NCI-H748 (cell line): ENCODE measurements around the gene ITGA11.
A peak's percentile ranks its signal among the peaks of the same experiment; 100 is the strongest.

Source experiments
- DNase-seq: peaks from one replicate; lab custom pipeline; 2025; ENCODE audit not compliant: unreplicated experiment; lab: John Stamatoyannopoulos, UW

ITGA11 gene

DNA sequence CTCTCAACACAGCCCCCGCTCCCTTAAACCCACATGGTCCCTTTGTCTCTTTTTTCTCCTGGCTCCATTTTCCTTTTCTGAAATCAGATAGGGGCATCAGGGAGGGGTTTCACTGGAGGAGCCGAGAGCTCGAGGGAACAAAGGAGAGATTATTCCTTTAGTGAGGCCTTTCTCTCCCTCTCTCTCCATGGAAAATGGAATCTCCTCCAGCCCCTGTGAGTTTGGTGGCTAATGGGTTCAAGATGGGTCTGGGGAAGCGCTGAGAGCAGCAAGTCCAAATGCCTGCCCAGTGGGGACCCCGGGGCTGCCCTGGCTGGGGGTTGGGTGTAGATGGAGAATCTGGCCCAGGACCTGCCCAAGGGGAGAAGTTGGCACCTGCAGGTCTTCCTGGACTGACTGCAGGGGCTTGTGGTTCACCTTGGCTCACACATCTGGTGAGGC lies 56.8 kb downstream of the ITGA11 start:
- DNase-seq: no peak

DNA sequence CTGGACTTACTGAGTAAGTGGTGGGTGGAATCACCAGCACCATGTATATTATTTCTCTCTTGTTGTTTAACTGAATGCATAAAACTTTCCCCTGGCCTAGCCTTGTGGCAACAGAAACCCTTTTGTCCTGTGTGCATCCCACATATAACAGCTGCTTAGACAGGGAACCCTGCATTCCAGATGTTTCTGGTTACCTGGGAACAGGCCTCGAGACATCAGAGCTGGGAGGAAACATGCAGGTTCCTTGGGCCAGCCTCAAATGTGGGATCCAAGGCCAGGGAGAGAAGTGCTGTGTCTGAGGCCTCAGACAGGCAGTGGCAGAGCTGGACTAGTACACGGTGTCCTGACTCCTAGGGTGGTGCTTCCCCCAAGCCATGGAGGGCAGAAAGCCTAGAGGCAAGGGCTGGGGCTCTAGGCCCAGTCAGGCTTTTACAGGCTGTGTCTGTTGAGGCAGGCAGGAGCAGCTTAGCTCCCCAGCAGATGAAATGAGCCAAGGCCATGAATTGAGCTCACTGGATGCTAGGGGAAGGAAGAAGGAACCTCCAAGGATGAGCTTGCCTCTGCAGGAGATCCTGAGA lies 57.7 kb downstream of the ITGA11 start:
- no peak for DNase-seq

DNA sequence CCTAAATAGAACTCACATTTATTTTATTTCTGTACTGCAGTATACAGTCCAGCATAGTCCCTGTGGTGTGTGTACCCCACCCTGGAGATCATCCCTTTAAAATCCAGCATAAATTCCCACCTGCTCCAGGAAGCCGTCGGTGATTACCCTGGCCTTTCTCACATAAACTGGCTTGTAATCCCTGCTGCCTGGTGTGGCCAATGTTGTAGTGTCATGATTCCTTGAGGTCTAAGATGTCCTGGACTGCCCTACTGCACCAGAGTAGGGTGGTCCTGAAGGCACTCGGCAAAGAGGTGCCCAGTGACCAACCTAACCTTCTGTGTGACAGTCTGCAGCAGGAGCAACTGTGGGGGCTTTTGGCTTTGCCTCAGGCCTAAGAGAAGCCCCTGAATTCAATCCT lies 58.9 kb downstream of the ITGA11 start:
- no peak for DNase-seq

DNA sequence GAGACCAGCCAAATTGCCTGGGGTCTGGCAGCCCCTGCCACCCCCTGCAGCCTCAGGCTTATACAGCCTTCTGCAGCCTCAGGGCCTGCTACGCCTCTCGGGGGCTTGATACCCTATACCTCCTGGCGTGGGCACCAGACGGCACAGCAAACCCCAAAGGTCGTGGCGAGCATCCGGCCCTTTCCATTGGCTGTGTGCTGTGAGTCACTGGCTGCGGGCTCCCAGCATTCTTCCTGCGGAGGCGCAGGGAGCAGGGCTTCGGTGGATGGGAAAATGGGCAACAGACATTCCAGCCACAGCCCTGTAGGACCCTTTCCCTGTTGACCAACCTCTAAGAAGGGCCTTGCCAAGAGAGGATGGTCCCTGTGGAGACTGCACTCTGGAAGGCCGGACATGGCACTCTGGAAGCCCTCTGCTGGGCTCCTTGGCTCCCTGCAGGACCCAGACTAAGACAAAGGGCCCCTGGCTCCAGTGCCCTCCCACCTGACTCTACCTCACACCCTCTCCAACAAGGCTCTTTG lies 59.6 kb downstream of the ITGA11 start:
- peak; percentile 2 for DNase-seq

DNA sequence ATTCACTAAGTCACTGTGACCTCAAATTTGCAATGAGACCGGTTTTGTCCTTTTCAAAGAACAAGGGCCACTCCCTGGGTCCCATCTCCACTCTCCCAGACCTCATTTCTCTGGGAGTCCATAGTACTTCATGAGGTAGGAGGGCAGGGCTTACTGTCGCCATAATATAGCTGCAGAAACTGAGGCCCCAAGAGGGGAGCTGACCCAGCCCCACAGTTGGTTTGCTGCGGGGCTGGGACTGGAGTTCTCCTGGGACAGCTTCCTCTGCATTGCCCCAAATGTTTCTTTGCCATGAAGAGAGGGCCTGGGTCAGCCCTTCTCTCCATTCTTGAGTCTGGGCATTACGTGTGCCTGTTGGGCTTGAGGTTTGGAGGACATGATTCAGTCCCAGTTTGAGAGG lies 60.1 kb downstream of the ITGA11 start:
- DNase-seq: no peak

DNA sequence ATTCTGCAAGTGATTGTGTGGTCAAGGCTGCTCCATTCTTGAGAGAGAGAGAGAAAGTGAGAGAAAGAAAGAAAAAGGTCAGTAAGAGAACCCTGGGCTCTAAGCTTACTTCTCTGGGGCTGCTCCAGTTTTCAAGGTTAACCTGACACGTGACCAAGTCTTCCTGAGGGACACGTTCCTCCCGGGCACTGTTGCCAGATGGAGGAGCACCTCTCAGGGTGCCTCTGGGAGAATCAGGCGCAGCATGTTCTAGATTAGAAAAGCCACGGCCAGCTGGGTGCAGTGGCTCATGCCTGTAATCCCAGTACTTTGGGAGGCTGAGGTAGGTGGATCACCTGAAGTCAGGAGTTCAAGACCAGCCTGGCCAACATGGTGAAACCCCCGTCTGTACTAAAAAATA lies 60.8 kb downstream of the ITGA11 start:
- DNase-seq: no peak

DNA sequence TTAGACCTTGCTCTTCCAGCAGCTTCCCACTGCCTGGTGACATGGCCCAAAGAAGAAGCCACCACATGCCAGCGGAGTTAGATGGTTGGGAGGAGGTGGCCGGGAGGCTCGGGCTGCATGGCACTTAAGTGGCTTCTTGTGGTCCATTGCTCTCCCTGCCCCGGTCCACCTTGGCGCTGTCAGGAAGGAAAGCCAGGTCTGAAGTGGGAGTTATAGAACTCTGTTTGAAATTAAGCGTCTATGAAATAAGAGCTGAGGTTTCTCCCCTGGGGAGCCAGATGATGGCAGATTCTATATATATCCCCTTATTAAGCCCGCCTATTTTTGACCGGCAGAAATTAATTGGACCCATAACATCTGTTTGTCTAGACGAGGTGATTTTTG lies 61.2 kb downstream of the ITGA11 start:
- DNase-seq: no peak

DNA sequence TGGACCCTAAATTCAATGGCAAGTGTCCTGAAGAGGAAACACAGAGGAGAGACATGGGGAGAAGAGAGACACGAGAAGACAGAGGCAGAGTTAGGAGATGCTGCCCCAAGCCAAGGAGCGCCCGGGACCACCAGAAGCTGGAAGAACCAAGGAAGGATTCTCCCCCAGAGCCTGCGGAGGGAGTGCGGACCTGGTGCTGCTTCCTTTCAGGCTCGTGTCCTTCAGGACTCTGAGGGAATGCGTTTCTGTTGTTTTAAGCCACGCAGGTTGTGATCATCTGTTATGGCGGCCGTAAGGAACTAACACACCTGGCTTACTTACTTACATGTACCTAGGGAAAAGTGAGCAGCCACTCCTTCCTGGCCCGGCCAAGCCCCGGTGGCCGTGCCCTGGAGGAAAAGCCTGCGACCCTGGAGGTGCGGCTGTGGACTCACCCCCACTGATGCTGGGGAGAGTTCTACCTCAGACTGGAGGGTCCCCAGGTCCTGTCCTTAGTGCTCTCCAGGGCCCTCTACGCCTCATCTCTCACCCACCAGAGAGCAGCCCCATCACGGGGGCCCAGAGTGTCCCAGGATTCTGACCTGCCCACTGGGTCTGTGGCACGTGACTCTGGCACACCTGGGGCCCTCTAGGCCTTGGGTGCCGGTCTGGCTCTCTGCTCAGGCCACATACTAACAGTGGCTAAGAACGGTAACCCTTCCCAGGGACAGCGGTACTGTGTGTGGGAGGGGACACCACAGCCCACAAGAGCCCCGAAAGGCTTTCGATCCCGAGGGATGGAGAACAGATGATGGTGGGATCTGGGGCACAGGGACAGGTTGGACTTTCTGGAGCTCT lies 61.8 kb downstream of the ITGA11 start:
- no peak for DNase-seq

DNA sequence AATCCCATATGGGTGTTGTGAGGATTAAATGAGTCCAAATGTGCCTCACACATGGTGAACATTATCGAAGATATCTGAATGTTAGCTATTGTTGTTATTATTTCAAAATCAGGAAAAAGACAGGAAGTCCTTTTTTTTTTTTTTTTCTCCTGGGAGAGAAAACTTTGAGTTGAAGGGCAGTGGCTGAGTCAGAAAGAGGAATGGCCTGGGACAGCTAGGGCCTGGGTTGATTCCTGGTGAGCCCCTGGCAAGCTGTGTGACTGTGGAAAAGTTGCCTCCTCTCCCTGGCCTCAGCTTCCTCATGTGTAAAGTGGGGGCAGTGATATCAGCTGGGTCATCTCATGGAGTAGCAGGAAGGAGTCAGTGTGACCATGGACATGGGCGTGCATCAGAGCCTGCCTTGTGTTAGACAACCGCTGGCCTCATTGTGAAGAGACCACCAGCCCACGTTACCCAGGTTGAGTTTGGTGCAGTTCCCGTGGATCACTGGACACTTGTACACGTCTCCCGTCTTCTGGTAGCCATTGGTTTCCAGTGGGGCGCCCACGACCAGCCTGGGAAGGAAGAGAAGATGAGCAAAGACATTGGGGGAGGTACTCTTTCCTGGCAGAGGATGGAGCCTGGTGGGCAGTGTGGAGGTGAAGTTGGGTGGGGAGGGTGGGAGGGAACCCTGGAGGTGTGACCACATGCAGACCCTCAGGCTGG lies 63.1 kb downstream of the ITGA11 start:
- DNase-seq: no peak

DNA sequence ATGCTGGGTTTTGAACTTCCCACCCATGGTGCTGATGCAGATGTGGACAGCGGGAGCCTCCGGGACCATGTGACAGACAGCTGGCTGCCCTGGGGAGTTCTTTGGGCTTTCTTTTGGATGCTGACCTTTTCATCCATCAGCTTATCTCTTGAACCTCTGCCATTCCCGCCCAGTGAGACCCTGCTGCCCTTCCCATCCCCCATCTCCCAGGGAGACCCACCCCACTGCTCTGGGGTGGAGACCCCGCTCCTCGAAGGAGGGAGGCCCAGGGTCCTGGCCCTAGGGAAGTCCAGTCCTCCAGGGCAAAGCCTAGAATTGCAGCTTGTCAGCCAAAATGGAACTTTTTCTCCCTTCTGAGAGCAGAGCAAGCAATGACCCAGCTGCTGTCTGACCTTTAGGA lies 64.0 kb downstream of the ITGA11 start:
- no peak for DNase-seq

DNA sequence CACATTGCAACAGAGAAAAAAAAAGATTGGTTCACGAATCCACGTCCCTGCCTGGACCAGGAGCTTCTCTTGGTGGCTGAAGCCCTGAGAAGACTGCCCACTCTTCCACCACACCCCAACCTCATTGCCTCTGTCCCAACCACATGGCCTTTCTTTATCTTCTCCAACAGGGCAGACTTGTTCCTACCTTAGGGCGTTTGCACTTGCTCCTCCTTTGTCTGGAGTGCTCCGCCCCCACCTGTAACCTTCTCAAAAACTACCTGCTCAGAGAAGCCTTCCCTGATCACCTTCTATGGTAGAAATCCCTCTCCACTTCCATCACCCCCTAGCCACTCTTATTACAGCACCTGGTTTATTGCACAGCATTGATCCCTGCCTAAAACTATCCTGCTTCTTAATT lies 64.7 kb downstream of the ITGA11 start:
- DNase-seq: no peak

DNA sequence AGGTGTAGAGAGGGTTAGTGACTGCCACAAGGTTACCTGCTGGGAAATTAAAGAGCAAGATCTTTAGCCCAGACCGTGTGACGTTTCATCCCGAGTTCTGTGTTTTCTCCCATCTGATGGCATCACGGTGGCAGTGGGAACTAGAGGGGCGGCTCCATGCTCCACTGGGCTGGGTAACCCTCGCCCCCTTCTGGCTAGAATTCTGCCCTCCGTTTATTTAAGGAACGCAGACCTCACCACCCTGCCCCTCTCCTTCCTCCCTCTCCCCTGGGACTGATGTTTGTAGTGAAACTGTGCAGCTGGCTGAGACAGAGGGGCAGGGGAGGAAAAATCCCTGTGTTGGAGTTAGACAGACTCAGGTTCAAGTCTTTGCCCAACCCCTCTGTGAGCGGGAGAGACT lies 65.6 kb downstream of the ITGA11 start:
- no peak for DNase-seq

DNA sequence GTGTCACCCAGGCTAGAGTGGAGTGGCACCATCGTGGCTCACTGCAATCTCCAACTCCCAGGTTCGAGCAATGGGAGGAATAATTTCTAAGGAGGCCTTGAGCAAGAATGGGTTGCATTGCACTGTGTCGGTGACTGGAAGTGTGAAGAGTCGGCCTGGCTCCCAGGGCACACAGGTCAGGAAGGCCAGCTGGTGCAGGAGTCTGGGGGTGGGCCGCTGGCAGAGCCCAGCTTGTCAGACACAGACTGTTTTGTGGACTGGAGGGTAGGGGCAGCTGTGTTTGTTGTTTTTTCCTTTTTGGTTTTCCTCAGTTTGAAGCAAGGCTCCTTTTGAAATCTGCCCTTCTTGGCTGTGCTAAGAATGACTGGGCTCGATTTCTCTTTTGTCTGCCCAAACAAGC lies 66.2 kb downstream of the ITGA11 start:
- DNase-seq: no peak

DNA sequence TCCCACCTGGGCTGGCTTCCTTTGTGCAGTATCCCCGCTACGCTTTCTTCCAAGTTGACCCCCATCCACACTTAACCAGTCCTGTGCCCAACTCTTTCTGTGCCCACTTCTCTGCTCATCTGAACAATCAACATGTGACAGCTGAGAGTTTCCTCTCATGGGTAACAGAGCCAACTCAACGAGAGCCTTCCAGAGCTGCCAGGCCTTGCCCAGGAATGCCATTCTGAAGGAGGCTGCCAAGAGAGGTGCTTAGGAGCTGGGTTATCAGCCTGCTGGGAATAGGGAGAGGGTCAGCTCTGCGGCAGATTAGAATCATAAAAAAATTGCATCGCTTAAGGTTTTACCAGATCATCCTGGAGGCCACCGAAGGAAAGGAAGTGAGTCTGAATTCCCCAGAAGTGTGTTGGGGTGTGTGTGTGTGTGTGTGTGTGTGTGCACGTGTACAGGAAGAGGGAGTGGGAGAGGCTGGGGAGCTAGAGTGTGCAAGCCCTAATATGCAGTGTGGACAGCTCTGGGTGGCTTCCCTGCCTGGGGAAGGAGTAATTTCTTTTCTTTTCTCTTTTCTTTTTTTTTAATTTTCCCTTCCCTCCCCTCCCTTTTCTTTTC lies 66.7 kb downstream of the ITGA11 start:
- no peak for DNase-seq

DNA sequence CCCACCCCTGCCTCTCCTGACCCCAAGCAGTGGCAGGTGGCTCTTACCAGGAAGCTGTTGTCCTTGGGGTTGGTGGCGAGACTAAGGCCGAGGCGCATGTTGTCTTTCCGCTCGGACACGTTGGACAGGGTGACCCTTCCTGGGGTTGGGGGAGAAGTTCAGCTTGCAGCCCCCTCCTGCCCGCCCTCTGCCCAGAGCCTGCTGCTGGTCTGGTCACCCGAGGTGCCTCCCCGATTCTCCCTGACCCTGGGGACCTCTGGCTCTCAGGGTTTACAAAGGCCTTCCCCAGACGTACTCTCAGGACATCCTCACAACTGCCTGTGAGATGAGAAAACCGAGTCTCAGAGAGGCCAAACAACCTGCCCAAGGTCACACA lies 67.3 kb downstream of the ITGA11 start:
- DNase-seq: no peak

DNA sequence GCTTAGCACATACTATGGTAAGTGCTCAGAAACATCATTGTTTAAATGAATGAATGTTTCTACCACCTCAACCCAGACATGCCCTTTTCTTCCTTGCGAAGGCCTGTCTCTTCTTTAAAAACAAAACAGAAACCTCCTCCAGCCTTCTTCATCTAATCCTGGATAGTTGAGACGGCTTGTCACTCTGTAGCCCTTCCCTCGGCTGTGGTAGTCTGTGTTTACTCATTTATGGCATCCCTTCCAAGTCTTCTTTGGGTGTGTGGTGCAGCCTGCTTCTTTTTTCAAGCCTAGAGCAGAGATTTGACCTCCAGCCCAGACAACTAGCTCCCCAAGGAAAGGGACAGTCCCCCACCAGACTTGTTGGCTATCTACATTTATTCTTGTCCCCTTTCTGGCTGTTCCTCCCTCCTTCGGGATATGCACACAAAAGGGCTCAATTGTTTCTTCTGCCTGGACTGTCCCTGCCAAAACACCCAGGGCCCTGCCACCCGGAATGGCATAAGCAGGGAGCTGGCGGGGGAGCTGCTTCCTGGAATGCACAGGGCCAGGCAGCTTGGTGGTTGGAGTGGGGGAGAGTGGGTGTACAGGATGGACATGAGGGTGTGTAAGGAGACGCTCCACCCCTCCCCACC lies 67.8 kb downstream of the ITGA11 start:
- no peak for DNase-seq

DNA sequence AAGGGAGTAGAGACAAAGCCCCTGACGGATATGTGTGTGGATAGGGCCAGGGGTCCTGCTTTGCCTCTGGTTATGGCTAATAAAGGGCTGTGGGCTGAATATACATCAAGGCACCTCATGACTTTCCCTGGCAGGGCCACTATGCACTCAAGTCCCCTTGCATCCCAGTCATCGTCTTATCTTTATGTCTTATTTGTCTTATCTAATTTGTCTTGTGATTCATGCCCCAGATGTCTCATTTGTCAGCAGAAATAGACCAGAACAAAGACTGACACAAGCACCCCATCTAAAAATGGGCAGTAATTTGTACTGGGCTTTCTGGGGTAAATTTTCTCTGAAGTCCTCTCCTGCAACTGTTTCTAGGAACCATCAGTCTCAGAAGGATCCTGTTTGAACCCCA lies 68.6 kb downstream of the ITGA11 start:
- DNase-seq: no peak

DNA sequence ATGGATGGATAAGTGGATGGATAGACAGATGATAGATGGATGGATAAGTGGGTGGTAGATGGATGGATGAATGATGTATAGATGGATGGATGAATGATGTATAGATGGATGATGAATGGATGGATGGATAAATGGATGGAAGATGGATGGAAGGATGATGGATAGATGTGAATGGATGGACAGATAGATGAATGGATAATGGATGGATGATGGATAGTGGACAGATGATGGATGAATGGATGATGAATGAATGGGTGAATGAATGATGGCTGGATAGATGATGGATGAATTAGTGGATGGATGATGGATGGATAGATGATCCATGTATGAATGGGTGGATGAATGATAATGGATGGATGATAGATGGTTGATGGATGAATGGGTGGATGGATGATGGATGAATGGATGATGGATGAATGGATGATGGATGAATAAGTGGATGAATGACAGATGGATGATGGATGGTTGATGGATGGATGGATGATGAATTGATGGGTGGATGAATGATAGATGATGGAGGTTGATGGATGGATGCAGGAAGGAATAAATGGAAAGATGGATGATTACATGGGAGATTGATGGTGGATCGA lies 69.3 kb downstream of the ITGA11 start:
- DNase-seq: no peak

DNA sequence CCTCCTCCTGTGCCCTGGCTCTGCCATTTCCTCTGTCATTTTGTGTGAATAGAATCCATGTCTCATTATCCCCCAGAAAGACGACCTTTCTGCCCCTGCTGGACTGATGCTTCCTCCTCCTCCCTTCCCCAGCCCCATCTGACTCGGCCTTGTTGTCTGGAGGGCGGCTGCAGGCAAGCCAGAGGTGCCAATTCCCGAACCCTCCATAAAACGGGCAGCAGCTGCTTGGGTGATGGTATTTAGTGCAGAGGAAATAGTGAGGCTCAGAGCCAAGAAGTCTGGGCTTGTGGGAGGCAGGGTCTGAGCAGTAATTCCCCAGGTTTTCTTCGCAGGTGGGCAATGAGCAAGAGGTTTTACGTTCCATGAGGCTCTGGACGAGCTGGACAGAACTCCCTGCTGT lies 71.2 kb downstream of the ITGA11 start:
- no peak for DNase-seq

DNA sequence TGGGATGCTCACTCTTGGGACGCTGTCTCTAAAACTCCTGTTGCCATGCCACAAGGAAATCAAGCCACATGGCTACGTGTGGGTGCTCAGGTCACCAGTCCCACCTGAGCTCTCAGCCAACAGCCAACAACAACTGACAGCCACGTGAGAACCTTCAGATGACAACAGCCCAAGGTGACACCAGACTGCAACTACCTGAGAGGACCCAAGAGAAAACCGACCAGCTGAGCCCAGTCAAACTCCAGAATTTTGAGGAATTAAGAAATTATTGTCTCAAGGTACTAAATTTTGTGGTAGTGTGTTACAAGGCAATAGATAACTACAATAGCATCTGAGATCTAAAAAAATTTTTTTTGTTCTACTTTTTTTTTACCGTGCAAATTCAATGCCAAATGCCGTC lies 75.2 kb downstream of the ITGA11 start:
- DNase-seq: no peak

DNA sequence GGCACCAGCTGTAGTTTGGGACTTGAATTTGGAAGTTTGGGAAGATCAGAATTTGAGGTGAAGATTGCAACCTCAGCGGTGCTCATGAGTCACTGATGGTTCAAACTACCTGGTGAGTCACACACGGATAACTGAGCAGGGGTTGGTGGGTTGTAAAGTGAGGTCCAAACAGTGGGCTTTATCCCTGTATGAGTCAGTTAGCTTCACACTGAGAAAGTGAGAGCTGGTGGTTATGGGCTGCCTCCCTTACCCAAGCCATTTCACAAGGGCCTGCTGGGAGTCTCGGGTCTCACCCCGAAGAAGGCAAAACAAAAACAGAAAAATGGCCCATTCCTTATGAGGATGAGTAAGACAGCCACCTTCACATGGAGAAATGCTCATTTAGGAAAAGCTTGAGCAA lies 77.0 kb downstream of the ITGA11 start:
- no peak for DNase-seq
